ENCODE data around the gene UTS2. TPM values are rescaled to one million over a fixed set of nuclear protein-coding genes. Genes with fewer than 3 reads are reported as not detected.

UTS2 gene
- total RNA-seq, 1 donor from 2014 or later = 5.9 TPM

DNA sequence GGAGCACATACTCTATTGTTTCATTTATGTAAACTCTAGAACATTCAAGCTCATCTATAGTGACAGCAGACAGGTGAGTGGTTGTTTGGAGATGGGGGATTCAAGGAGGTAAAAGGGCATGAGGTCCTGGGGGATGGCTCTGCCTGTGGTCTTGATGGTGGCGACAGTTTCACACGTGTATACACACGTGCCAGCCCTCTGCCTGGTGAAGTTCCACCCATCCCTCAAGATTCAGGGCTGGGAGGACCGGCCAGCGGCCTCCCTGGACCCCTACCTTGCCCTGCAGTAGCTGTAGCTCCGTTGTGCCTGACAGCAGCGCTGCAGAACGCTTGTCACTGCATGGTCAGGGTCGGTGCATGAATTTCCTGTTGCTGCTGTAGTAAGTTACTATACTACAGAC lies 38.9 kb upstream of the UTS2 start:
- ATAC-seq (ENCODE audit: low read depth) = no peak
- Mint-ChIP-seq H3K4me3 (no peak overlapping the region), H3K4me1 (no peaks in the 10 kb centered on the region), H3K27ac (no peak overlapping the region), H3K9me3 (peaks cover 3% of the 10 kb centered on the region), H3K27me3 (peaks cover 8% of the 10 kb centered on the region), H3K36me3 (ENCODE audit: low read depth) (peaks cover 2% of the 10 kb centered on the region)
- no peak for DNase-seq
- no peak for TF ChIP-seq CTCF (IDR thresholded peaks at IDR 0.05)
- ChIA-PET CTCF (no interaction called here), POLR2A (no interaction called here)
- intact Hi-C loops (cut with micrococcal nuclease) = no loop called here

DNA sequence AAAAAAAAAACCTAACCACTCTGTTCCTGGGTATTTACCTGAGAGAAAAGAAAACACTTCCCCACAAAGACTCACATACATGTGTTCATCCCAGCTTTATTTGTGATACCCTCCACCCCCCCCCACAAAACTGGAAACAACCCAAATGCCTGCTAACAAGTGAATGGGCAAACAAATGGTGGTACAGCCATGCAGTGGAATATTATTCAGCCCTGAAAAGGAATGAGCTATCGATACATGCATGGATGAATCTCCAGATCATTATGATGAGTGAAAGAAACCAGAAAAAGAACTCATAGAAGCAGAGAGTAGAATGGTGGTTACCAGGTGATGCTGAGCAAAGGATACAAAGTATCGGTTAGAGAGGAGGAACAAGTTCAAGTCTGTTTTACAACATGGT lies 38.0 kb upstream of the UTS2 start:
- no peak for TF ChIP-seq CTCF (IDR thresholded peaks at IDR 0.05)
- Mint-ChIP-seq H3K36me3 (ENCODE audit: low read depth) (peaks cover 2% of the 10 kb centered on the region), H3K27me3 (peaks cover 11% of the 10 kb centered on the region), H3K4me3 (no peak overlapping the region), H3K9me3 (peaks cover 3% of the 10 kb centered on the region), H3K4me1 (no peaks in the 10 kb centered on the region), H3K27ac (no peak overlapping the region)
- ChIA-PET CTCF (no interaction called here), POLR2A (no interaction called here)
- ATAC-seq (ENCODE audit: low read depth) = no peak
- no peak for DNase-seq
- intact Hi-C loops (cut with micrococcal nuclease) = no loop called here

DNA sequence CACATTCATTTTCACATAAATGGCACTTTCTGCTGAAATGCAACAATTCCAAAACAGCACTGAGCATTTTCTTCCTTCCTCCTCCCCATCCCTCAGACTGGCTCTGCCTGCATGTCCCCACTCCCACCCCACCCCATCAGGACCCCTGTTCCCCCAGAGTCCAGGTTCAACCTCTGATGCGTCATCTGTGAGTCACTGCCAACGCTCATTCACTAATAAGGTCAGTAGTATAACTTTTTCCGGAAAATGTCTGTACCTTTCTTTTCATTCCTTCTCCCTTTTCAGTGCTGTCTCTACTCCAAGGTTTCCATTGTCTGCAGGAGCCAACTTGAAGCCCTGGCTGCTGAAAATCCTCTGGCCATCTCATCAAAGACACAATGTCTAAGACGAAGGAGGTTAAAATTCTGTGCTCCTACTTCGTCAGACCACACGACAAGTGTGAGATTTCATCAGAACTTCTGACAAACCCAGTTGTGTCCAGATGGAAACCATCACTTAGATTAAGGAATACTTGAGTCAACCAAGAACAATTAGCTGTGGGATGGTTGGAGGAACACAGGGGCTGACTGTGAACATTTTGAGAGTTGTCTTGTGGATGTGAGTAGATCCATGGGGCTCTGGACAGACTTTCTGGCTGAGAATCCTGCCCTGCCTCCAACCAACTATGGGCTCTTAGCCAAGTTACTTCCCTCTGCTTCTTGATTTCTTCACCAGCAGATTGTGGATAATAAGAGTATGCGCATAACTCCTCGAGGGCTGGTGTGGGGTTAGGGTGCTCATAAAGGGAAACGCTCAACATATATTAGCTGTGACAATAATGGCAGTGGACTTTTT lies 35.6 kb upstream of the UTS2 start:
- intact Hi-C loops (cut with micrococcal nuclease) = no loop called here
- H3K27ac Mint-ChIP-seq = no peak overlapping the region
- CTCF ChIA-PET = no interaction called here
- no peaks in the 10 kb centered on the region for H3K4me1 Mint-ChIP-seq
- no peak for ATAC-seq (ENCODE audit: low read depth)
- POLR2A ChIA-PET = interaction anchor here (0.7 kb wide), 1 partner anchor 22 kb away, joined by 5 read pairs; no protein-coding TSS in a partner anchor
- H3K27me3 Mint-ChIP-seq = peaks cover 14% of the 10 kb centered on the region
- no peak overlapping the region for H3K4me3 Mint-ChIP-seq
- peaks cover 2% of the 10 kb centered on the region for H3K36me3 Mint-ChIP-seq (ENCODE audit: low read depth)
- DNase-seq = no peak
- no peak for TF ChIP-seq CTCF (IDR thresholded peaks at IDR 0.05)
- peaks cover 3% of the 10 kb centered on the region for H3K9me3 Mint-ChIP-seq

DNA sequence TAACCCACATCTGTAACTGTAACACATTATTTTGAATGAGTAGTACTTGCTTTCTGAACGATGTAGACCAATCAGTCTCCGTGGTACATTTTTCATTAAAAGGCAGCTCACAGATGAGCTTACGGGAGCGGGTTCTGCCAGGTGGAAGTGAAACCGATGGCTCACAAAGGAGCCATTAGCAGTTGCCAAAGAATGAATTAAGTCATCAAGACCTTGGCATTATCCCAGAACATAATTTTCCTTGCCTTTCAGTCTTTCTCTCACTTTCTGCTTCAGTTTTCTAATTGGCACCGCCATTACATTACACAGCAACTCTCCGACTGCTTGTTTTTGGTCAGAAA lies 33.5 kb upstream of the UTS2 start:
- H3K9me3 Mint-ChIP-seq = peaks cover 3% of the 10 kb centered on the region
- POLR2A ChIA-PET = no interaction called here
- no peak for TF ChIP-seq CTCF (IDR thresholded peaks at IDR 0.05)
- CTCF ChIA-PET = no interaction called here
- H3K4me1 Mint-ChIP-seq = no peaks in the 10 kb centered on the region
- DNase-seq (no peak), ATAC-seq (ENCODE audit: low read depth) (no peak)
- H3K27me3 Mint-ChIP-seq = peaks cover 14% of the 10 kb centered on the region
- intact Hi-C loops (cut with micrococcal nuclease) = no loop called here
- peaks cover 2% of the 10 kb centered on the region for H3K36me3 Mint-ChIP-seq (ENCODE audit: low read depth)
- H3K27ac Mint-ChIP-seq = no peak overlapping the region
- H3K4me3 Mint-ChIP-seq = no peak overlapping the region

GRCh38 chr1:7885513-7886404 lies 32.9 kb upstream of the UTS2 start:
- H3K36me3 Mint-ChIP-seq (ENCODE audit: low read depth) = peaks cover 2% of the 10 kb centered on the region
- peaks cover under 1% of the 10 kb centered on the region for H3K9me3 Mint-ChIP-seq
- peaks cover 14% of the 10 kb centered on the region for H3K27me3 Mint-ChIP-seq

More at GRCh38 chr1:7885513-7886404, 32.9 kb upstream of the UTS2 start:
- ChIA-PET CTCF (no interaction called here), POLR2A (no interaction called here)
- Mint-ChIP-seq H3K27ac (no peak overlapping the region), H3K4me3 (no peak overlapping the region), H3K4me1 (no peaks in the 10 kb centered on the region)
- TF ChIP-seq CTCF (IDR thresholded peaks at IDR 0.05) = no peak
- intact Hi-C loops (cut with micrococcal nuclease) = no loop called here
- DNase-seq (no peak), ATAC-seq (ENCODE audit: low read depth) (no peak)
